Activated CD4-positive, alpha-beta T cell treated with anti-CD3 and anti-CD28 coated beads, Interleukin-2, amount 50 U/mL, for 16 hours (primary cell): ENCODE data around the gene USP34.
A peak's percentile ranks its signal among the peaks of the same experiment; 100 is the strongest.
"Not testable (repeated sequence)": the region's sequence is repeated elsewhere in the genome, so short reads cannot be mapped to it uniquely, and the experiment has no call there.

Source experiments
- DNase-seq: peaks from one replicate; pipeline ENCODE4 v3.0.0-alpha.2; 2020

USP34 gene

GRCh38 chr2:61470965-61471904 lies at the start of gene USP34:
TSS of gene USP34 (minus strand) at chr2:61471087. CDS start at chr2:61470692, 395 bp downstream.
- peak; percentile 96 for DNase-seq

GRCh38 chr2:61520261-61520660 lies 49.4 kb upstream of the USP34 start:
- DNase-seq: no peak

GRCh38 chr2:61512768-61513398 lies 42.0 kb upstream of the USP34 start:
- DNase-seq: no peak

- no peak for DNase-seq
These were observed 40.1 kb upstream of the USP34 start for GRCh38 chr2:61510674-61511671.

- DNase-seq: no peak
These were observed 34.1 kb upstream of the USP34 start for GRCh38 chr2:61504949-61505348.

GRCh38 chr2:61499060-61499459 lies 28.2 kb upstream of the USP34 start:
- no peak for DNase-seq

GRCh38 chr2:61493523-61493942 lies 22.6 kb upstream of the USP34 start:
- DNase-seq: peak; percentile 55

GRCh38 chr2:61492476-61492875 lies 21.6 kb upstream of the USP34 start:
- no peak for DNase-seq

- no peak for DNase-seq
These were observed 14.4 kb upstream of the USP34 start for GRCh38 chr2:61485281-61485680.

GRCh38 chr2:61478086-61478485 lies 7.2 kb upstream of the USP34 start:
- no peak for DNase-seq

GRCh38 chr2:61476929-61477589 lies 6.2 kb upstream of the USP34 start:
- not testable (repeated sequence) for DNase-seq

GRCh38 chr2:61471905-61472805 lies 1.3 kb upstream of the USP34 start:
- DNase-seq: peak; percentile 23

GRCh38 chr2:61470122-61470951 lies 550 bp downstream of the USP34 start:
- DNase-seq: peak; percentile 88

GRCh38 chr2:61469424-61470121 lies 1.3 kb downstream of the USP34 start:
- DNase-seq: no peak

- not testable (repeated sequence) for DNase-seq
These were observed 2.7 kb downstream of the USP34 start for GRCh38 chr2:61468231-61468630.

- DNase-seq: no peak
These were observed 5.8 kb downstream of the USP34 start for GRCh38 chr2:61465045-61465444.

- no peak for DNase-seq
These were observed 7.0 kb downstream of the USP34 start for GRCh38 chr2:61463769-61464475.

- no peak for DNase-seq
These were observed 9.5 kb downstream of the USP34 start for GRCh38 chr2:61461404-61461803.

- no peak for DNase-seq
These were observed 10.7 kb downstream of the USP34 start for GRCh38 chr2:61460163-61460562.
